UCSD-AML1 (cell line): ENCODE data around the gene CLEC4E.
"Not testable (repeated sequence)": the region's sequence is repeated elsewhere in the genome, so short reads cannot be mapped to it uniquely, and the experiment has no call there.

Experiments
- DNase-seq: peaks from one replicate; lab custom pipeline; 2025; ENCODE audit not compliant: unreplicated experiment; lab: John Stamatoyannopoulos, UW

Gene CLEC4E

DNA sequence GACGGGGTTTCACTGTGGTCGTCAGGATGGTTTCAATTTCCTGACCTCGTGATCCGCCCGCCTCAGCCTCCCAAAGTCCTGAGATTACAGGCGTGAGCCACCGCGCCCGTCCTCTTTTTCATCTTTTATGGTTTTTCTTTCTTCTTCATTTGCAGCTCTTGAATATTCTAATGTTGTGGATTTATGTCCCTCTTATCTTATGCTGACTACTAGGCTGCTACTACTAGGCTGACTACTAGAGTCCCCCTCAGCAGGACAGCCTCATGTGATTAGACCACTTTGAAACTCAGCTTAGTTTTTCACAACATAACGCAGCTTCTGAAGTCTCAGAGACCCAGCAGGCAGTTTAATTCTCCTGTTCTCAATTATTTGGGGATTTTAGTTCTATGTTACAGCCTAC lies 857 bp upstream of the CLEC4E start:
- DNase-seq: no peak

DNA sequence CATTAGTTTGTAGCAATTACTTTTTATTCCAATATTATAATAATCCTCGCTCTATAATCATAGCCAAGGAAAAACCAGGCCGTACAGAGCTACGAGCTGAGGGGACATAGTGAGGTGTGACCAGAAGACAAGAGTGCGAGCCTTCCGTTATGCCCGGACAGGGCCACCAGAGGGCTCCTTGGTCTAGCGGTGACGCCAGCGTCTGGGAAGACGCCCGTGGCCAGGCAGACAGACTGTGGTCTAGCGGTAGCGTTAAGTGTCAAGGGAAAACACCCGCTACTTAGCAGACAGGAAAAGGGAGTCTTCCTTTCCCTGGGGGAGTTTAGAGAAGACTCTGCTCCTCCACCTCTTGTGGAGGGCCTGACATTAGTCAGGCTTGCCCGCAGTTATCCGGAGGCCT lies 2.9 kb downstream of the CLEC4E start:
- peak; percentile 77 for DNase-seq

DNA sequence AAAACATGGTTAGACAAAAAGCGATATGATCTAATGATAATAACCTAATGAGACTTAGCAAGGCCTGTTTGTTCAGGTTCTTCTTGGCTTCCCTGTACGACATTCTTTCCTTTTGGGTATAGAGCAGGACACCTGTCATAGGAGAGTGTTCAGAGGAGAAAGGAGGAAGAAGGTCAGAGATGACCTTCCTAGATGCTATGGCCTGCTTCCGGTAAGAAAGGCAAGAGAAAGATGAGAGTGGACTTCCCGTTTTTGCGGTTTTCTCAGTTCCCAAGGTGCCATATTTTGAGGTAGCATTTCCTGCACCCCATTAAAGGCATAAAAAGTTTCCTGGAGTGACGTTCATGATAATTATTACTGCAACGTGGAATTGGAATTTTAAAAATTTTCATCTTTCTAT lies 8.7 kb downstream of the CLEC4E start:
- no peak for DNase-seq

DNA sequence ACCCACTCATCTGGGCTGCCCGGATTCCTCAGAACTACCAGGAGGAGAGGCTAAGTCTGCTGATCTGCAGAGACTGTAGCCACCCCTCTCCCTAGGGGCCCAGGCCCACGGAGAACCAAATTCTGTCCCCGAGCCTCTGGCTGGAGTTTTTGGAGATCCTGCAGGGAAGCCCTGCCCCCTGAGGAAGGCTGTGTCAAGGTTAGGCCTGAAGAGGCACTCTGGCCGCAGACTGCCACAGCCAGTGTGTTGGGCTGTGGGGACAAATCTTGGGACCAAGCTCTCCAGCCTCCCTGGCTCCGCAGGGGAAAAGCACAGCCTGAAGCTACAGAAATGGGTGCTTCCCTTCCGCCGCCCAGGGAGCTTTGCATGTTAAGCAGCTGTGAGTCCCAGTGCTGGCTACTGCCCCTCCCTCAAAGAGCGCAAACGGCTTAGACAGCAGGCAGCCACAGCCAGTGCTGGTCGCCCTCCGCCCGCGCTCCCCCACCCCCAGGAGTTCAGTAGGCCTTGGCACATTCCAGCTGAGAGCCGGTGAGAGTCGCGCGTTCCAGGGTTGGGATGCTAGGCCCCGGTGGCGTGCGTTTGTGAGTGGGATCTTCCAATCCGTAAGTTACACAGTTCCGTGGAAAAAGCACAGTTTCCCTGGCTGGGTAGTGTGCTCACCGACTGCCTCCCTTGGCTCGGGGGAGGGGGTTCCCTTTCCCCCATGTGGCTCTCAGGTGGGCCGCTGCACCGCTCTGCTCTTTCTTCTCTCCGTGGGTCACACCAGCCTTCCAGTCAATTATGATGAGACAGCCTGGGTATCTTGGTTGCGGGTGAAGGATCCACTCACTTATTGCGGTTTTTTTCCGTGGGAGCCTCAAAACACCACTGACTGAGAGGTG lies 13.2 kb downstream of the CLEC4E start:
- DNase-seq: no peak

DNA sequence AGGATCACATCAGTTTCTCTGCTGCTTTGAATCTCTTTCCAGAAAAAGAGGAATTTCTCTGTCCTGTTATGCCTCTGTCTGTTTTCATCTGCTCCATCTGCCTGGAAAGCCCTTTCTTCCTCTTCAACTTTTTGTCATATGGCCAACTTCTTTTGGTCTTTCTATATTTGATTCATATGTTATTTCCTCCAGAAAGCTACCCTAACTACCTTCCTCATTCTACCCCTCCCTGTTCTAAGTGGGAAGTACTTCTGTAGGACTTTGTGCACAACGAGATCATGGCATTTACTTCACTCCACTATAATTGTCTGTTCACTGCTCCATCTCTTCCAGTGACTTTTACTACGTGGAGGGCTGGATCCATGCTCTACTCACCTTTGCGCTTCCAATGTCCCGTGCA lies 21.5 kb downstream of the CLEC4E start:
- no peak for DNase-seq

DNA sequence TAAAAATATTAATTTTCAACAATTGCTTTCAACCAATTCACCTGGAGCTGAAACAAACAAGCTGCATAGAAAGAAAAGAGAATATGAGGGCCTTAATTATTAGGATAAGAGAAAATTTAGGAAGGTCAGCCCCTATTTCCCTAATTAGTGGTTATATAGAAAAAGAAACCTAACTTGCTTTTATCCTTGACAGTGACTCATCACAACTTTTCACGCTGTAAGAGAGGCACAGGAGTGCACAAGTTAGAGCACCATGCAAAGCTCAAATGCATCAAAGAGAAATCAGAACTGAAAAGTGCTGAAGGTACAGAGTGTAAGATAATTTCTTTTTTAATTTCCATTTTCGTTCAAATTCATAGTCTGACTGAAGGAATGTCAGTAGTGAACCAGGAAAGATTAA lies 22.7 kb downstream of the CLEC4E start:
- DNase-seq: no peak

DNA sequence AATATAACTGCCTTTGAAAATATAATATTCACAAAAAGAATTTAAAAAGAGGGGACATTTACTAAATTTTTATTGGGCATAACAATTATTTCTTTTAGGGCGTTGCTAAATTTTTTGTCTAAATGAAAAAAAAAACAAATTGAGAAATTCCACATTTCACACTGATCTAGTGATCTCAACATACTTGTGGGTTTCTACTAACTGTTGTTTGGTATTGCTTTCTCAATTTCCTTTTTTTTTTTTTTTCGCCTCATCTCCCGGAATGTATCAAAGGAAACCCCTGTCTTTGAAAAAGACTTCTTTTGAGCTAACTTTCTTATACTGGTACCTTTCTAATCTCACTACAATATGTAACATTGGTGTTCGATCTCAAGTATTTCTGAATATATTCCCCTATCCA lies 27.4 kb downstream of the CLEC4E start, which contains the start of gene CLEC4D:
TSS of gene CLEC4D (plus strand) at position 248 of the 400 bp plus-strand sequence. CDS start 230 bp downstream, outside the sequence.
- DNase-seq: no peak

DNA sequence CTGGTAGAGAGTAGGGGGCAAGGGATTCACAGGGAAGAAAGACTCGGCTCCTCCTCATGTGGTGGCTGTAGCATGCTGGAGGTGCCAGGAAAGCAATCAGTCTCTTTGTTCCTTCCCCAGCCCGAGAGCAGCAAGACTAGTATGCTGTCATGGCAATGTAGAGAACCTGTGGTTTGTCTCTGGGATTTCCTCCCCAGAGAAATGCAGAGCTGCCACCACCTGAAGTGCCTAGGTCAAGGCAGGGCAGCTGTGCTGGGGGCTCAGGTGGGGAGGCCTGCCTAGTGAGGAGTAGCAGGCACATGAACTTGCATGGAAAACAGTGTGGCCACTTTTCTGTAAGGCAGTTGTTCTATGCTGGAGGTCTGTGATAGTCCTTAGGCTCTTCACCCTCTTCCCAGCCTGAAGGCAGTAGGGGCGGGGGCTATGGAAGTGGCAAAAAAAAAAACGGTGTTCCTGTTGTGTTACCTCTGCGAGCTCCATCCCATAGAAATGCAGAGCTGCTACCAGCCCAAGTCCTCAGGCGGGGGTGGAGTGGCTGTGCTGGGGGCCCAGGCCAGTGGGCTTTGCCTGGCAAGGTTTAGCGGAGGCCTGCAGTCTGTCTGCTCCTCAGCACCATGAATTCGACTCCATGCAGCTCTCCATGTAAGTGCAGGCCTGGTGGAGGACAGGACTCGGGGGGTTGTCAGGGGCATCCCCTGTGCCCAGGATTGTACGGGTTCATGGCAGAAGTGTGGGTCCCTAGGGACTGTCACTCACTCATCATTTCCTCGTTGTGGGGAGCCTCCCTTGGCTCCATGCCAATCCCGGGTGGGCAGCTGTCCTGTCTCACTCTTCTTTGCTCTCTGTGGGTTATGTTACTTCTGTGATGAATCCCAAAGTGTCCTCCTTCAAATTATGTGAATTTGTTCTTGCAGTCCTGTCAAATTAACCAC lies 31.5 kb downstream of the CLEC4E start:
- no peak for DNase-seq

DNA sequence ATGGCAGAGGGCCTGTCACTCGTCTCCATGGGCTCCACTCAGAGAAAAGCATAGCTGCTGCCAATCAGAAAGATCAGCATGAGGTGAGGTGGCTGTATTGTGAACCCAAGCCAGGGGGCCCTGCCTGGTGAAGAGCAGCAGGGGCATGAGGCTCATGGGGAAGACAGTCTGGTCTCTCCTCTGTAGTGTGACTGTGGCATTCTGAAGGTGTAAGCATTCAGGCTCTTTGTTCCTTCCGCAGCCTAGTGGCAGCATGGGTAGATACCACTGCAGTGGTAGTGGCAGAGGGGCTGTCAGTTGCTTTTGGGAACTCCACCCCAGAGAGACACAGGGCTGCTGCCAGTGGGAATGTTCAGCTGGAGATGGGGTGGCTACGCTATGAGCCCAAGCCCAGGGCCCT lies 32.5 kb downstream of the CLEC4E start:
- no peak for DNase-seq

DNA sequence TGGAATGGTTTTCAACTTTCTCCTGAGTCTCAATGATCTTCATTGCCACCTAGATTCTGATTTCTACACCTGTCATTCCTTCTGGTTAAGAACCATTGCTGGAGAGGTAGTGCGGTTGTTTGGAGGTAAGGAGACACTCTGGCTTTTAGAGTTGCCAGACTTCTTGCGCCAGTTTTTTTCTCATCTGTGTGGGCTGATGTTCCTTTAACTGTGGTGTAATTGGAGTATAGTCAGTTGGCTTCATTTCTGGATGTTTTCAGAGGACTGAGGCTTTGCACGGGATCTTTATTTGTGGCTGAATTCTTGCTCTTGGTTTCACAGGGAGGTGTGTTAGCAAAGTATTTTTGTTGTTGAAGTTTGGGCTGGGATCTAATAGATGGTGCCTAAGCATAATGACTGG lies 33.1 kb downstream of the CLEC4E start:
- DNase-seq: no peak

DNA sequence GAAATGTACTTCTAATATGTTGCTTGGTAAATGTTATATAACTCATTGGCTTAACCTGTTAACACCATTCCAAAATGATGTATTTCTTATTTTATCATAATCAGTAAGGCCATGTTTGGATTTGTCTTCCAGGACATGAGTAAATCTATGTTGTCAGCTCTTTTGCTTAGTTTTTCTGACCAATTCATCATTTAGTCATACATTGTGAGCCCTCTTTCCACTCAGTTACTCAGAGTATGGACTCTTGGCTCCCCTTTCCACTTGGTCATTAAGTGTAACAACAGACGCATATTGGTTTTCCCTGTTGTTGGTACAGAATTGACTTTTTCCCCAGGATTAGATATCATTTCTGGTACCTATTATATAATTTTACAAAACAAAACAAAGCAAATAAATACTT lies 36.4 kb downstream of the CLEC4E start:
- no peak for DNase-seq

DNA sequence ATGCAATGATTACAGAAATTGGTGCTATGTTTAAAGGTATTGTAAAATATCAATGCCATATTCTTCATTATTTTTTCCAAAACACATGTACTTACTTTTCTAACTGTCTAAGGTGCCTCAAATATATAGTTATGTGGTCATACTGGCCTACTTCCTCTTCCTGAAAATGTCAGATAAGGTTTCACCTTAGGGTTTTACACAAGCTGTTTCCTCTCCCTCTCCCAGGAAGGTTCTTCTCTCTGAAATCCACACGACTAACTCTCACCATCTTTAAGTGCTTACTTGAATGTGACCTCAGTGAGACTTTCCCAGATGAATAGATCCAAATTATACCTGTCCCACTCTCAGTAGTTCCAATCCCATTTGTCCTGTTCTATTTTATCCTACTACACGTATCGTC lies 39.0 kb downstream of the CLEC4E start:
- DNase-seq: no peak

DNA sequence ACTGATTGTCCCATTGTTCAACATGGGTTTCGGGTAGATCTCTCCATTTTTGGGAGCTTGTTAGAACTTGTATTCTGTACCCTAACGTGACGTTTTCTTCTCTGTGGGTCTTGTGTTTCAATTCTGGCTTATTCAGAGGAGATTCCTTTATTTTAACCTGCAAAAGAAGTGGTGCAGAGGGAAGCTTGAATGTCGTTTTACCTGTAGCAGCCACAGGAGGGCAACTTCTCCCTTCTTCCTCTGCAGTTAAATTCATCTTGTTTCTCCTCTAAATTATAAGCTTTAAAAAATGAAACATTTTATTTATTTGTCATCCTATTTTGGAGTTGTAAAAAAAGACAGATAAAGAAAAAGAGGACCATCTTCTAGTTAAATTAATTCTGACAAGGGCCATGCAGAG lies 41.1 kb downstream of the CLEC4E start:
- no peak for DNase-seq

DNA sequence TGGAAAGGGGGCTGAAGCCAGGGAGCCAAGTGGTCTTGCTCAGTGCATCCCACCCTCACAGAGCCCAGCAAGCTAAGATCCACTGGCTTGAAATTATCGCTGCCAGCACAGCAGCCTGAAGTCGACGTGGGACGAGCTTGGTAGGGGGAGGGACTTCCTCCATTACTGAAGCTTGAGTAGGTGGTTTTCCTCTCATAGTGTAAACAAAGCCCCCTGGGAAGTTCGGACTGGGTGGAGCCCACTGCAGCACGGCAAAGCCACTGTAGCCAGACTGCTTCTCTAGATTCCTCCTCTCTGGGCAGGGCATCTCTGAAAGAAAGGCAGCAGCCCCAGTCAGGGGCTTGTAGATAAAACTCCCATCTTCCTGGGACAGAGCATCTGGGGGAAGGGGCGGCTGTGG lies 44.6 kb downstream of the CLEC4E start:
- not testable (repeated sequence) for DNase-seq

DNA sequence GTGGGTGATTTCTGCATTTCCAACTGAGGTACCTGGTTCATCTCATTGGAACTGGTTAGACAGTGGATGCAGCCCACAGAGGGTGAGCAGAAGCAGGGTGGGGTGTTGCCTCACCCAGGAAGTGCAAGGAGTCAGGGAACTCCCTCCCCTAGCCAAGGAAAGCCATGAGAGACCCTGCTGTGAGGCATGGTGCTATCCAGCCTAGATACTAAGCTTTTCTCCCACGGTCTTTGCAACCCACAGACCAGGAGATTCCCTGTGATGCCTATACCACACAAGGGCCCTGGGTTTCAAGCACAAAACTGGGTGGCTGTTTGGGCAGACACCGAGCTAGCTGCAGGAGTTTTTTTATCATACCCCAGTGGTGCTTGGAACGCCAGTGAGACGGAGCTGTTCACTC lies 45.0 kb downstream of the CLEC4E start:
- not testable (repeated sequence) for DNase-seq

DNA sequence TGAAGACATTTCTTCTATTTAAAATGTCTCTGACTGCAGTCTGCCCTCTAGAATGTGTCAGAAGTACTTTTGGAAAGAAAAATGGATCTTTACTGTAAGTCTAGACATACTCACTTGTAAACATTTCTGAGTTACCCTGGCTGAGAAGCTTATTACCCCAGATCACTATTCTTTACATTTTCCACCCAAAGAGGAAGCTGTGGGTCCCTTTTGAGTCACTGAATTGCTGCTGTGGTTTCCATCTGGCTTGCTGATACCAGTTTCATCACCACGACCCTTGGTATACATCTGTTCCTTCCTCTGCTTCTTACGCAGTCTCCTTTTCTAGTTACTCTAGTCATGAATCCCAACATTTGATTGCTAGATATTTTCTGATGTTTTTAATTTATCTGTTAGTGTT lies 47.6 kb downstream of the CLEC4E start:
- DNase-seq: peak; percentile 21

DNA sequence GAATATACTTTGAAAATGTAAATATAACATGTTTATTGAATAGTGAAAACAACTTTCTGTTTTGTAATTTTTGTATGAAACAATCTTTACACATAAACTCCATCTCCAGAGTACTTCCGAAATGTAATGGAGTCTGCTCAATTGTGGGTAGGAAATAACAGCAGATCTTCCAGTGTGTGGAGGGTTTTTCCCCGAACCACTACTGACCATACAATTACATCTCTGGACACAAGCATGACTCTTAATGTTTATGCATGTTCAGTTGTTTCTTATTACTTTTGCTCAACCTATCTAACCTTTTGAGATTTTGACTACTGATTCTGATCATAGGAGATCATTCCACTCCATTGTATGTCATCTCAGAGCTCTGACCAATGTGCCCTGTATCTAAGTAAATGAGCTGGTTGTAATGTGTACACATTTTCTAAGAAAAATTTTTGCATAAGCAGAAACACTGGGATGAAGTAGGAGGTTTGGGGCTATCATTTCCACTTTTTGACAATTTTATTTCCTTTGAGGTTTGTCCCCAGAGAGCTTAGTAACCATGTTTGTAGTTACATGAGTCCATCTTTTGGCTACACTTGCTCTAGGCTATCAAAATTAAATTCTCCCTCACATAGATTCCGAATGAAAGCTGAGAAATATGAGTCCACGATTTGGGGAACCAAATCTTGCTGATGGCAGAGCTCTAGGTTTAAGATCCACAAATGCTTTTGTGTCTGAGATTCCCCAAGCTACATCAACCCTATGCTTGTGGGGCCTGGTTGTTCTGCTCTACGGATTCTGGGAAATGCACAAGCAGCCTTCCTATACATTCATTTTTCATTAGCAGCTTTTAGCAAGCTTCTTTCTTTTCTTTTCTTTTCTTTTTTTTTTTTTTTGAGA lies 48.8 kb downstream of the CLEC4E start:
- DNase-seq: no peak
